ENCODE results near the gene IL34.

DNA sequence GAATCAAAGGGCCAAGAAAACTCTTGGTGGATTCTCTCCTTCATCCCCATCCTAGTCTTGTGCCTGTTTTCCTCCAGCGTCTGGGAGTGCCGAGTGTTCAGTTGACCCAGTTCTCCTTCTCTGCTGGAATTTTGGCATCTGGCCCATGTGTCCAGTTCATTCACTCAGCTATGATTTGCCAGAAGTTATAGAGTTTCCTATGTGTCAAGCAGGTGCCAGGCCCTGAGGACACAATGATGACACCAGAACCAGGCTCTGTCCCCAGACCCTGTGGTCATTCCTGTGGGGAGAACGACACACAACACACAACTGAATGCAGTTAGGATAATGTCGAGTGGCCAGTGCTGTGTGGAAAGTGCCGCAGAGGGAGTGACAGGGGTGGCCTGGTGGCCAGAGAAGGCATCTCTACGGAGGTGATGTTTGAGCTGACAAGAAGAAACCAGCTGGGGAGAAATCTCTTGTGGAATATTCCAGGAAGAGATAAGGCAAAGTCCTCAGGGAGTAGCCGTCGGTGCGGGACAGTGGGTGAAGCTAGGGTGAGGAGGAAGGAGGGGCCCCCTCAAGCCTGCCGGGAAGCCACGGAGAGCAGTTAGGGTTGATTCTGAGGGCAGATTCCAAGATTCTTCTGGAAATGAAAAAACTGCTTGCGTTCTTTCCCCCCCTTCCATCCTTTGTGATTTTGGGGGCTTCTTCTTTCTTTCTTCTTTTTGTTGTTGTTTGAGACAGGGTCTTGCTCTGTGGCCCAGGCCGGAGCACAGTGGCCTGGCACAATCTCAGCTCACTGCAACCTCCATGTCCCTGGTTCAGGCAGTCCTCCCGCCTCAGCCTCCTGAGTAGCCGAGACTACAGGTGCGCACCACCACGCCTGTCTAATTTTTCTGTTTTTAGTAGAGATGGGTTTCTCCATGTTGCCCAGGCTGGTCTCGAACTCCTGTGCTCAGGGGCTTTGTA is 35.8 kb upstream of the IL34 start:
- TF ChIP-seq CTCF (IDR thresholded peaks at IDR 0.05) (no peak), POLR2A (IDR thresholded peaks at IDR 0.05) (no peak)
